H1 (cell line): Measurements from ENCODE around the gene CDNF. TPM values are rescaled to one million over a fixed set of nuclear protein-coding genes. Genes with fewer than 3 reads are reported as not detected.

Source experiments
- CTCF ChIA-PET: fragments of 300-600 bp; sonication (Branson Sonifier 250); formaldehyde crosslinking; loops from one replicate; lab custom pipeline; 2021; ENCODE audit not compliant: partially characterized antibody; lab: Charles Lee
- POLR2A ChIA-PET: fragments of 300-600 bp; sonication (Branson Sonifier 250); formaldehyde crosslinking; loops from one replicate; lab custom pipeline; 2021; ENCODE audit warnings: inconsistent platforms; ENCODE audit not compliant: partially characterized antibody; lab: Charles Lee
- DNase-seq, 2 experiments: peaks; one replicate each; pipeline versions ENCODE4 v3.0.0 to v3.0.0-alpha.2; 2010 to 2022; ENCODE audit warnings: low spot score in 2 of 2, low read depth in 1 of 2, mixed read lengths in 1 of 2
- FAIRE-seq: peaks from 2 replicates; lab custom pipeline; 2011; peaks lifted over from hg19 to GRCh38; lab: Jason Lieb, UNC
- H2AFZ ChIP-seq: 2 replicates; pipeline ENCODE4 v1.8.1; 2012; ENCODE audit warnings: low read length, inconsistent platforms
- H2AK5ac ChIP-seq: 2 replicates; pipeline ENCODE4 v1.6.1; 2013; ENCODE audit warnings: low read depth, low read length
- H2BK120ac ChIP-seq: replicated peaks from 2 replicates; pipeline ENCODE3; 2013; ENCODE audit warnings: low read depth, low read length, inconsistent platforms
- H2BK12ac ChIP-seq: 2 replicates; pipeline ENCODE4 v1.6.1; 2013; ENCODE audit warnings: low read depth, low read length
- H2BK15ac ChIP-seq: 2 replicates; pipeline ENCODE4 v1.6.1; 2013; ENCODE audit warnings: low read length
- H2BK20ac ChIP-seq: 2 replicates; pipeline ENCODE4 v1.6.1; 2013; ENCODE audit warnings: low read length
- H2BK5ac ChIP-seq: 2 replicates; pipeline ENCODE4 v1.6.1; 2013; ENCODE audit warnings: low read depth, low read length
- H3K14ac ChIP-seq: 2 replicates; pipeline ENCODE4 v1.6.1; 2013; ENCODE audit warnings: inconsistent platforms; ENCODE audit not compliant: insufficient read length
- H3K18ac ChIP-seq: 2 replicates; pipeline ENCODE4 v1.6.1; 2013; ENCODE audit warnings: low read length; ENCODE audit errors: extremely low read depth
- H3K23ac ChIP-seq: 2 replicates; pipeline ENCODE4 v1.6.1; 2013; ENCODE audit warnings: inconsistent platforms; ENCODE audit not compliant: insufficient read length
- H3K23me2 ChIP-seq: 2 replicates; pipeline ENCODE4 v1.6.1; 2013; ENCODE audit warnings: low read depth, low read length
- H3K27ac ChIP-seq: 2 replicates; pipeline ENCODE4 v1.6.1; 2011; ENCODE audit warnings: low read depth, low read length, inconsistent platforms
- H3K27me3 ChIP-seq, 4 experiments: replicated peaks in 1 of 4; 1 replicate in 1 of 4; 2 replicates in 3 of 4; pipeline versions ENCODE4 v1.6.1 to v1.8.1; 2011 to 2013; ENCODE audit warnings: low read length in 3 of 4, mild to moderate bottlenecking in 3 of 4, inconsistent platforms in 2 of 4, mixed read lengths in 2 of 4, moderate library complexity in 1 of 4; ENCODE audit not compliant: control insufficient read depth in 3 of 4, insufficient read depth in 3 of 4; ENCODE audit errors: extremely low read depth in 1 of 4
- H3K36me3 ChIP-seq, 4 experiments: 2 replicates each; pipeline versions ENCODE4 v1.6.1 to v1.8.1; 2011 to 2013; ENCODE audit warnings: mild to moderate bottlenecking in 4 of 4, low read length in 3 of 4, moderate library complexity in 2 of 4, control low read depth in 1 of 4, inconsistent platforms in 1 of 4; ENCODE audit not compliant: insufficient read depth in 4 of 4, control insufficient read depth in 2 of 4
- H3K4ac ChIP-seq: replicated peaks from 2 replicates; pipeline ENCODE3; 2013; ENCODE audit warnings: low read length, low read depth, mixed read lengths, inconsistent platforms; ENCODE audit not compliant: insufficient read length
- H3K4me1 ChIP-seq, 4 experiments: replicated peaks in 1 of 4; 1 replicate in 1 of 4; 2 replicates in 3 of 4; pipeline versions ENCODE4 v1.6.1 to v1.8.1; 2011 to 2013; ENCODE audit warnings: low read length in 3 of 4, inconsistent platforms in 2 of 4, mixed read lengths in 1 of 4; ENCODE audit not compliant: insufficient read depth in 4 of 4, control insufficient read depth in 3 of 4
- H3K4me2 ChIP-seq, 2 experiments: 2 replicates each; pipeline versions ENCODE4 v1.6.1 to v1.8.1; 2011 to 2013; ENCODE audit warnings: low read depth in 2 of 2, low read length in 2 of 2, control low read depth in 1 of 2, inconsistent platforms in 1 of 2, mild to moderate bottlenecking in 1 of 2; ENCODE audit not compliant: insufficient read depth in 1 of 2
- H3K4me3 ChIP-seq, 4 experiments: fragments of 200-600, 300-600 bp in 1 of 4; sonication (generic), shearing (Covaris generic), sonication (Bioruptor Twin) in 1 of 4; 2 replicates each; pipeline versions ENCODE4 v1.5.1 to v1.8.1; 2011 to 2016; ENCODE audit warnings: low read length in 4 of 4, low read depth in 3 of 4, control low read depth in 2 of 4, inconsistent platforms in 2 of 4, mild to moderate bottlenecking in 2 of 4, mixed read lengths in 1 of 4, moderate library complexity in 1 of 4; ENCODE audit not compliant: insufficient read depth in 2 of 4; ENCODE audit errors: extremely low read depth in 1 of 4
- H3K56ac ChIP-seq: replicated peaks from 2 replicates; pipeline ENCODE3; 2013; ENCODE audit warnings: low read depth, mild to moderate bottlenecking, mixed read lengths, low read length, inconsistent platforms; ENCODE audit not compliant: insufficient read length
- H3K79me1 ChIP-seq: 2 replicates; pipeline ENCODE4 v1.6.1; 2013; ENCODE audit warnings: low read depth, low read length, control low read depth
- H3K79me2 ChIP-seq, 2 experiments: 2 replicates each; pipeline versions ENCODE4 v1.6.1 to v1.8.1; 2012 to 2013; ENCODE audit warnings: low read length in 2 of 2, mild to moderate bottlenecking in 2 of 2, inconsistent platforms in 1 of 2; ENCODE audit not compliant: insufficient read depth in 2 of 2, control insufficient read depth in 1 of 2
- H3K9ac ChIP-seq, 4 experiments: replicated peaks in 1 of 4; 1 replicate in 1 of 4; 2 replicates in 3 of 4; pipeline versions ENCODE4 v1.6.1 to v1.8.1; 2011 to 2013; ENCODE audit warnings: low read depth in 3 of 4, low read length in 3 of 4, control low read depth in 2 of 4, mild to moderate bottlenecking in 2 of 4, moderate library complexity in 2 of 4, inconsistent platforms in 1 of 4; ENCODE audit errors: extremely low read depth in 1 of 4
- H3K9me3 ChIP-seq, 2 experiments: 2 replicates each; pipeline versions ENCODE4 v1.6.1 to v1.8.1; 2012 to 2013; ENCODE audit warnings: mild to moderate bottlenecking in 2 of 2, moderate library complexity in 2 of 2, control low read depth in 1 of 2, inconsistent platforms in 1 of 2, low read depth in 1 of 2, low read length in 1 of 2, mixed read lengths in 1 of 2; ENCODE audit not compliant: insufficient read depth in 2 of 2
- H4K20me1 ChIP-seq, 2 experiments: replicated peaks in 1 of 2; 2 replicates each; pipeline versions ENCODE3 to v1.8.1; 2011 to 2013; ENCODE audit warnings: inconsistent platforms in 2 of 2, low read length in 2 of 2, mild to moderate bottlenecking in 1 of 2; ENCODE audit not compliant: insufficient read depth in 2 of 2, control insufficient read depth in 1 of 2
- H4K5ac ChIP-seq: 2 replicates; pipeline ENCODE4 v1.6.1; 2013; ENCODE audit warnings: low read length, low read depth, mixed read lengths, inconsistent platforms; ENCODE audit not compliant: insufficient read length
- H4K8ac ChIP-seq: 2 replicates; pipeline ENCODE4 v1.8.0; 2013; ENCODE audit warnings: mild to moderate bottlenecking, moderate library complexity, low read length, inconsistent platforms; ENCODE audit not compliant: insufficient read depth; ENCODE audit errors: extremely low read depth
- H4K91ac ChIP-seq: replicated peaks from 2 replicates; pipeline ENCODE3; 2013; ENCODE audit warnings: low read length, mixed read lengths, inconsistent platforms; ENCODE audit not compliant: insufficient read length
- CHD1 ChIP-seq: IDR thresholded peaks from 2 replicates; pipeline ENCODE4 v1.6.1; 2012; ENCODE audit warnings: low read depth, low read length, improper control_type of control experiment
- HDAC2 ChIP-seq, 2 experiments: fragments of 300-600 bp in 1 of 2; sonication (generic) in 1 of 2; IDR thresholded peaks; 2 replicates each; pipeline ENCODE4 v1.6.1; 2011 to 2012; ENCODE audit warnings: low read depth in 2 of 2, low read length in 2 of 2, mild to moderate bottlenecking in 2 of 2, moderate library complexity in 2 of 2, borderline replicate concordance in 1 of 2, inconsistent platforms in 1 of 2
- RNF2 ChIP-seq: fragments of 200-900, 300-1000 bp; sonication (generic); IDR thresholded peaks from 2 replicates; pipeline ENCODE4 v1.7.1; 2016; ENCODE audit warnings: borderline replicate concordance, low read depth, mild to moderate bottlenecking, antibody characterized with exemption, low read length; ENCODE audit not compliant: poor library complexity, severe bottlenecking; ENCODE audit errors: missing control alignments
- SP1 ChIP-seq: IDR thresholded peaks from 2 replicates; pipeline ENCODE4 v1.6.1; 2011; ENCODE audit warnings: low read depth, low read length
- WGBS, 2 experiments: shearing (Covaris generic) in 1 of 2; methylation state at CpG; one replicate each; pipeline versions ENCODE4 v1.1.6 to v1.1.7; 2013 to 2015; ENCODE audit warnings: low lambda C conversion rate in 2 of 2, mixed read lengths in 2 of 2, inconsistent platforms in 1 of 2, low coverage in 1 of 2, missing lambda C conversion rate in 1 of 2; ENCODE audit not compliant: insufficient replicate concordance in 2 of 2, insufficient coverage in 1 of 2, insufficient read length in 1 of 2; ENCODE audit errors: extremely low coverage in 1 of 2, missing lambda C conversion rate in 1 of 2; 5-methylcytosine and 5-hydroxymethylcytosine counted together
- polyA plus RNA-seq, 7 experiments: library from polyadenylated mRNA; depleted of rRNA in 3 of 7; stranded (reverse) in 5 of 7; unstranded in 2 of 7; fragments of >200 nt in 5 of 7; fragments of 200-250 nt in 2 of 7; gene quantifications; 1 replicate in 5 of 7; 2 replicates in 1 of 7; 4 replicates in 1 of 7; pipeline versions ENCODE4 v1.2.1 to v1.2.3, GENCODE V29; 2011 to 2013; ENCODE audit warnings: missing spikeins in 2 of 7, mixed read lengths in 2 of 7
- total RNA-seq: library from RNA; stranded (reverse); fragmentation: NEBNext Ultra II Directional; extraction: Animal tissue kit (Norgen Biotek cat#: 25700); gene quantifications from 2 replicates; pipeline ENCODE4 v1.2.1, GENCODE V29; 2021
- TF ChIP-seq, protein P1 (sequence below), 3 experiments: IDR thresholded peaks; 1 replicate in 2 of 3; 2 replicates in 1 of 3; pipeline versions ENCODE4 v1.5.1 to v1.6.1; 2011; ENCODE audit warnings: low read length in 3 of 3, mild to moderate bottlenecking in 3 of 3, inconsistent platforms in 2 of 3, low read depth in 1 of 3, moderate library complexity in 1 of 3; ENCODE audit not compliant: insufficient read depth in 1 of 3; ENCODE audit errors: control extremely low read depth in 1 of 3

The CDNF gene
- total and polyA plus RNA-seq, 2 of the 8 experiments (the other 6 are each of a cell fraction or from before 2014, with no cell fraction given), result 0.32 to 0.67 TPM

DNA sequence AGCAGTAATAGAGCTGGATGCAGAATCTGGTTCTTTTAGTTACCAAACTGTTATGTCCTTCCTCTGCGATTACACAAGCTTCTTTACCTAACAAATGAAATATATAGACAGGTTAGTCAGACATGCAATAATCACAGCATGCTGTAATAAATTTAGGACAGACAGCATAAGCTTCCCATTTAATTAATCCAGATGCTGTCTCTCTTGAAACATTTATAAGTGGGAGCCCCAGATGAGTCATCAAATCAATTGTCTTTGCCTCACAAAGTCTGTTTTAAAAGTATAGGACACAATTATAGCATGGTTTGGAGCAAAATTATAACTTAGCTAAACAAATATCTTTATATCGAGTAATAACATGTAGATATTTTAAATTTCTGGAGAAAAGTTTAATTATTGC lies 1.6 kb downstream of the CDNF start:
- no peak overlapping the region for H3K18ac ChIP-seq
- no peak overlapping the region for H2BK120ac ChIP-seq
- H3K23ac ChIP-seq, result no peak overlapping the region
- no peak overlapping the region for H2AK5ac ChIP-seq
- peaks cover 2% of the 10 kb centered on the region for H3K23me2 ChIP-seq
- no peaks in the 10 kb centered on the region for H3K9me3 ChIP-seq
- no peak overlapping the region for H3K4me3 ChIP-seq
- no peak overlapping the region for H2AFZ ChIP-seq
- POLR2A ChIA-PET, result interaction anchor here (0.6 to 3.7 kb wide), 5 partner anchors 9 to 218 kb away, joined by 3 to 32 read pairs (median 3); partner anchors contain the start of gene SUV39H2
- no peak overlapping the region for H4K91ac ChIP-seq
- peaks cover 0 to 8% (median 3%) of the 10 kb centered on the region in 4 experiments; a peak in 3 of 7 replicates for H3K4me1 ChIP-seq
- FAIRE-seq (no peak), DNase-seq (no peak)
- no peak overlapping the region for H3K4ac ChIP-seq
- no peak overlapping the region for H3K4me2 ChIP-seq
- no peak overlapping the region for H2BK15ac ChIP-seq
- no peak overlapping the region for H4K5ac ChIP-seq
- no peak overlapping the region for H3K9ac ChIP-seq
- no peak overlapping the region for H3K14ac ChIP-seq
- H3K36me3 ChIP-seq, result peaks cover under 1 to 12% (median 4%) of the 10 kb centered on the region in 4 experiments; a peak in 4 of 8 replicates
- no peak overlapping the region for H4K8ac ChIP-seq
- no peak overlapping the region for H3K56ac ChIP-seq
- CTCF ChIA-PET, result interaction anchor here (0.6 to 3.0 kb wide), 6 partner anchors 13 to 299 kb away, joined by 3 to 19 read pairs (median 4); no protein-coding TSS in a partner anchor
- H3K79me1 ChIP-seq, result peaks cover 3% of the 10 kb centered on the region; the same call in 1 of the 2 replicates
- H2BK20ac ChIP-seq, result no peak overlapping the region
- WGBS, 2 experiments, result 88% methylated on average over 2 of the region's 2 CpGs; no CpG with 5 or more reads in 1 of the 2 experiments
- peaks cover 0 to 1% of the 10 kb centered on the region in 2 experiments for H4K20me1 ChIP-seq
- no peak overlapping the region for H2BK12ac ChIP-seq
- no peaks in the 10 kb centered on the region for H3K27me3 ChIP-seq
- no peak overlapping the region for H2BK5ac ChIP-seq
- peaks cover 9 to 26% of the 10 kb centered on the region in 2 experiments for H3K79me2 ChIP-seq
- no peak overlapping the region for H3K27ac ChIP-seq
- TF ChIP-seq CHD1 (no peak), RNF2 (no peak), SP1 (no peak), HDAC2 (IDR thresholded peaks at IDR 0.05; ENCODE audit: borderline replicate concordance in 1 of 2, low read depth in 2 of 2, low read length in 2 of 2) (no peak)
- TF ChIP-seq, protein P1, sequence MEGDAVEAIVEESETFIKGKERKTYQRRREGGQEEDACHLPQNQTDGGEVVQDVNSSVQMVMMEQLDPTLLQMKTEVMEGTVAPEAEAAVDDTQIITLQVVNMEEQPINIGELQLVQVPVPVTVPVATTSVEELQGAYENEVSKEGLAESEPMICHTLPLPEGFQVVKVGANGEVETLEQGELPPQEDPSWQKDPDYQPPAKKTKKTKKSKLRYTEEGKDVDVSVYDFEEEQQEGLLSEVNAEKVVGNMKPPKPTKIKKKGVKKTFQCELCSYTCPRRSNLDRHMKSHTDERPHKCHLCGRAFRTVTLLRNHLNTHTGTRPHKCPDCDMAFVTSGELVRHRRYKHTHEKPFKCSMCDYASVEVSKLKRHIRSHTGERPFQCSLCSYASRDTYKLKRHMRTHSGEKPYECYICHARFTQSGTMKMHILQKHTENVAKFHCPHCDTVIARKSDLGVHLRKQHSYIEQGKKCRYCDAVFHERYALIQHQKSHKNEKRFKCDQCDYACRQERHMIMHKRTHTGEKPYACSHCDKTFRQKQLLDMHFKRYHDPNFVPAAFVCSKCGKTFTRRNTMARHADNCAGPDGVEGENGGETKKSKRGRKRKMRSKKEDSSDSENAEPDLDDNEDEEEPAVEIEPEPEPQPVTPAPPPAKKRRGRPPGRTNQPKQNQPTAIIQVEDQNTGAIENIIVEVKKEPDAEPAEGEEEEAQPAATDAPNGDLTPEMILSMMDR (IDR thresholded peaks at IDR 0.05; ENCODE audit: control extremely low read depth in 1 of 3, insufficient read depth in 1 of 3, low read depth in 1 of 3, low read length in 3 of 3), result no peak
